Measurements from ENCODE around the gene NGB. TPM values are rescaled to one million over a fixed set of nuclear protein-coding genes. Genes with fewer than 3 reads are reported as not detected.

The NGB gene
- total RNA-seq, 2 experiments from 2014 or later, result not detected

GRCh38 chr14:77311217-77311616 lies 40.2 kb upstream of the NGB start:
- no peaks in the 10 kb centered on the region for H3K9me3 Mint-ChIP-seq
- intact Hi-C loops (cut with DNase I, micrococcal nuclease), result loop anchor here (10.0 kb wide), 2 partner anchors 356 to 596 kb away; no protein-coding TSS in a partner anchor
- peaks cover 6% of the 10 kb centered on the region for H3K4me1 ChIP-seq (ENCODE audit: insufficient read depth, low read length)
- no peaks in the 10 kb centered on the region for H3K27me3 ChIP-seq (ENCODE audit: control insufficient read depth in 1 of 2, insufficient read depth in 2 of 2, low read length in 2 of 2)
- no peaks in the 10 kb centered on the region for H3K9me3 ChIP-seq (ENCODE audit: control insufficient read depth in 1 of 2, insufficient read depth in 1 of 2, low read length in 2 of 2)
- no peaks in the 10 kb centered on the region for H3K36me3 ChIP-seq (ENCODE audit: insufficient read depth, low read length)
- CTCF ChIA-PET, result no interaction called here
- POLR2A ChIA-PET, result interaction anchor here (1.5 kb wide), 1 partner anchor 10 kb away, joined by 3 read pairs; the partner anchor contains the start of genes GSTZ1 and POMT2
- no peak overlapping the region for H3K4me3 ChIP-seq (ENCODE audit: low read length)
- no peaks in the 10 kb centered on the region for H3K27me3 Mint-ChIP-seq
- no peaks in the 10 kb centered on the region for H3K36me3 Mint-ChIP-seq (ENCODE audit: low read depth)
- no peak for TF ChIP-seq CTCF (IDR thresholded peaks at IDR 0.05)
- no peak overlapping the region for H3K4me3 Mint-ChIP-seq
- H3K27ac ChIP-seq (ENCODE audit: low read depth in 1 of 2, low read length in 2 of 2), result no peak overlapping the region
- H3K27ac Mint-ChIP-seq, result no peak overlapping the region
- no peak for ATAC-seq (ENCODE audit: poor library complexity)
- peaks cover 4% of the 10 kb centered on the region for H3K4me1 Mint-ChIP-seq (ENCODE audit: low read depth)
- DNase-seq, result no peak

DNA sequence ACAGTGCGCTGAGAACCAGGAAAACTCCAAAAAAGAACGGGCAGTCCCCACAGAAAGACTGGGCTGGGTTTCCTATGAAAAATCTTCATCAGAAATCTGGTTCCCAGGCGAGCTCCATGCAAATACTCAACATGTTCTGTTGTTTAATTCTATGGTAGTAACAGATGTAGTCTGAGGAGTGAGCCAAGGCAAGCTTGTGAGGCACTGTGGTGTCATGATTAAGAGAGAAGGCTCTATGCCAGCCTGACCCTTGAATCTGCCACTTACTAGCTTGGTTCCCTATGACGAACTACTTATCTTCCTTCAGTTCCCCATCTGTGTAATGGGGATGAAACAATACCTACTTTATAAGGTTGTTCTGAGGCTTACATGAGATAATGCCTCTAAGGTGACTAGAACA lies 39.0 kb upstream of the NGB start:
- Histone ChIP-seq H3K27ac (ENCODE audit: low read depth in 1 of 2, low read length in 2 of 2) (no peak overlapping the region), H3K9me3 (ENCODE audit: control insufficient read depth in 1 of 2, insufficient read depth in 1 of 2, low read length in 2 of 2) (no peaks in the 10 kb centered on the region), H3K36me3 (ENCODE audit: insufficient read depth, low read length) (peaks cover 4% of the 10 kb centered on the region), H3K27me3 (ENCODE audit: control insufficient read depth in 1 of 2, insufficient read depth in 2 of 2, low read length in 2 of 2) (no peaks in the 10 kb centered on the region), H3K4me1 (ENCODE audit: insufficient read depth, low read length) (no peaks in the 10 kb centered on the region), H3K4me3 (ENCODE audit: low read length) (no peak overlapping the region)
- no peaks in the 10 kb centered on the region for H3K36me3 Mint-ChIP-seq (ENCODE audit: low read depth)
- H3K27ac Mint-ChIP-seq, result no peak overlapping the region
- POLR2A ChIA-PET, result no interaction called here
- TF ChIP-seq CTCF (IDR thresholded peaks at IDR 0.05), result no peak
- DNase-seq (no peak), ATAC-seq (ENCODE audit: poor library complexity) (no peak)
- no peak overlapping the region for H3K4me3 Mint-ChIP-seq
- H3K9me3 Mint-ChIP-seq, result no peaks in the 10 kb centered on the region
- no peaks in the 10 kb centered on the region for H3K27me3 Mint-ChIP-seq
- no peaks in the 10 kb centered on the region for H3K4me1 Mint-ChIP-seq (ENCODE audit: low read depth)
- CTCF ChIA-PET, result interaction anchor here (0.9 kb wide), 1 partner anchor 9 kb away, joined by 4 read pairs; no protein-coding TSS in a partner anchor
- intact Hi-C loops (cut with DNase I, micrococcal nuclease), result loop anchor here (10.0 kb wide), 2 partner anchors 355 to 595 kb away; no protein-coding TSS in a partner anchor

GRCh38 chr14:77309131-77309530 lies 38.1 kb upstream of the NGB start:
- no peak overlapping the region for H3K4me3 ChIP-seq (ENCODE audit: low read length)
- no peak for TF ChIP-seq CTCF (IDR thresholded peaks at IDR 0.05)
- no peaks in the 10 kb centered on the region for H3K4me1 ChIP-seq (ENCODE audit: insufficient read depth, low read length)
- H3K9me3 ChIP-seq (ENCODE audit: control insufficient read depth in 1 of 2, insufficient read depth in 1 of 2, low read length in 2 of 2), result no peaks in the 10 kb centered on the region
- no peak for ATAC-seq (ENCODE audit: poor library complexity)
- no peak for DNase-seq
- peaks cover 4% of the 10 kb centered on the region for H3K36me3 ChIP-seq (ENCODE audit: insufficient read depth, low read length)
- no peak overlapping the region for H3K4me3 Mint-ChIP-seq
- intact Hi-C loops (cut with DNase I, micrococcal nuclease), result no loop called here
- no peak overlapping the region for H3K27ac Mint-ChIP-seq
- no peaks in the 10 kb centered on the region for H3K27me3 ChIP-seq (ENCODE audit: control insufficient read depth in 1 of 2, insufficient read depth in 2 of 2, low read length in 2 of 2)
- no peaks in the 10 kb centered on the region for H3K4me1 Mint-ChIP-seq (ENCODE audit: low read depth)
- ChIA-PET POLR2A (no interaction called here), CTCF (interaction anchor here (0.9 kb wide), 1 partner anchor 8 kb away, joined by 4 read pairs; no protein-coding TSS in a partner anchor)
- no peak overlapping the region for H3K27ac ChIP-seq (ENCODE audit: low read depth in 1 of 2, low read length in 2 of 2)
- H3K27me3 Mint-ChIP-seq, result no peaks in the 10 kb centered on the region
- H3K9me3 Mint-ChIP-seq, result no peaks in the 10 kb centered on the region
- no peaks in the 10 kb centered on the region for H3K36me3 Mint-ChIP-seq (ENCODE audit: low read depth)
